Measurements from ENCODE around the gene PURB. TPM values are rescaled to one million over a fixed set of nuclear protein-coding genes. Genes with fewer than 3 reads are reported as not detected.

The PURB gene
- total and polyA plus RNA-seq, 8 donors: 23.5 to 38.7 (median 35.9) TPM

DNA sequence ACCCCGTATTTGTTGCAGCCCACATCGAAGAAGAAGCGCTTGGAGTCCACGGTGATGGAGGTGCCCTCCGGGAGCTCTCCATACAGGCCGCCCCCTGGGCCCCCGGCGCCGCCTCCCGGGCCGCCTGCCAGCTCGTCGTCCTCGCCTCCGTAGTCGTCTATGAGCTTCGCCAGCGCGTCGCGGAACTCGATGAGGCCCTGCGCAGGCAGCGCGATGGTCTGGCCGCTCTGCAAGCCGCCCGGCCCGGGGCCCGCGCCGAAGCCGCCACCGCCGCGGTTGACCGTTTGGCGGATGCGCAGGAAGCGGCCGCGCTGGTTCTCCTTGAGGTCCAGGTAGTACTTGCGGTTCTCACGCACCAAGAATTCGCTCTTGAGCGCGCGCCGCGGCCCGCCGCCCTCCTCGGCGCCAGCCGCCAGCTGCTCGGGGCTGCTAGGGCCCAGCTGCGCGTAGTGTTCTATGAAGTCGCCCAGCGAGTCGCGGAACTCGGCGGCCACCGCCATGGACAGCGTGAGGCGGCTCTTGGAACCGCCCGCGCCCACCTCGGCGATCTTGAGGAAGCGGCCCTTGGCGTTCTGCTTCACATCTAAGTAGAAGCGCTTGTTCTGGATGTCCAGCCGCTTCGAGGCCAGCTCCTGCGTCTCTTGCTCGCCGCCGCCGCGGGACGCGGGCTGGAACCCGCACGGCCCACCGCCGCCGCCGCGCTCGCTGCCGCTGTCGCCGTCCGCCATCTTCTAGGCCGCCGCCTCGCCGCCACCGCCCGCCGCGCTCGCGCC lies 523 bp downstream of the PURB start:
- Histone ChIP-seq H3K27me3 (no peaks in the 10 kb centered on the region), H3K36me3 (no peaks in the 10 kb centered on the region), H3K4me3 (peak overlapping the region; percentile 90 to 96), H3K9me3 (no peaks in the 10 kb centered on the region), H3K27ac (peak overlapping the region; percentile 97 to 99), H3K4me1 (peaks cover 28 to 54% of the 10 kb centered on the region in 2 donors)
- TF ChIP-seq, protein P1, sequence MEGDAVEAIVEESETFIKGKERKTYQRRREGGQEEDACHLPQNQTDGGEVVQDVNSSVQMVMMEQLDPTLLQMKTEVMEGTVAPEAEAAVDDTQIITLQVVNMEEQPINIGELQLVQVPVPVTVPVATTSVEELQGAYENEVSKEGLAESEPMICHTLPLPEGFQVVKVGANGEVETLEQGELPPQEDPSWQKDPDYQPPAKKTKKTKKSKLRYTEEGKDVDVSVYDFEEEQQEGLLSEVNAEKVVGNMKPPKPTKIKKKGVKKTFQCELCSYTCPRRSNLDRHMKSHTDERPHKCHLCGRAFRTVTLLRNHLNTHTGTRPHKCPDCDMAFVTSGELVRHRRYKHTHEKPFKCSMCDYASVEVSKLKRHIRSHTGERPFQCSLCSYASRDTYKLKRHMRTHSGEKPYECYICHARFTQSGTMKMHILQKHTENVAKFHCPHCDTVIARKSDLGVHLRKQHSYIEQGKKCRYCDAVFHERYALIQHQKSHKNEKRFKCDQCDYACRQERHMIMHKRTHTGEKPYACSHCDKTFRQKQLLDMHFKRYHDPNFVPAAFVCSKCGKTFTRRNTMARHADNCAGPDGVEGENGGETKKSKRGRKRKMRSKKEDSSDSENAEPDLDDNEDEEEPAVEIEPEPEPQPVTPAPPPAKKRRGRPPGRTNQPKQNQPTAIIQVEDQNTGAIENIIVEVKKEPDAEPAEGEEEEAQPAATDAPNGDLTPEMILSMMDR (IDR thresholded peaks at IDR 0.05): no peak
- ATAC-seq: peak; percentile 28
- intact Hi-C loops (cut with DNase I): no loop called here
- DNase-seq: peak; percentile 43 to 88 (median 65)

DNA sequence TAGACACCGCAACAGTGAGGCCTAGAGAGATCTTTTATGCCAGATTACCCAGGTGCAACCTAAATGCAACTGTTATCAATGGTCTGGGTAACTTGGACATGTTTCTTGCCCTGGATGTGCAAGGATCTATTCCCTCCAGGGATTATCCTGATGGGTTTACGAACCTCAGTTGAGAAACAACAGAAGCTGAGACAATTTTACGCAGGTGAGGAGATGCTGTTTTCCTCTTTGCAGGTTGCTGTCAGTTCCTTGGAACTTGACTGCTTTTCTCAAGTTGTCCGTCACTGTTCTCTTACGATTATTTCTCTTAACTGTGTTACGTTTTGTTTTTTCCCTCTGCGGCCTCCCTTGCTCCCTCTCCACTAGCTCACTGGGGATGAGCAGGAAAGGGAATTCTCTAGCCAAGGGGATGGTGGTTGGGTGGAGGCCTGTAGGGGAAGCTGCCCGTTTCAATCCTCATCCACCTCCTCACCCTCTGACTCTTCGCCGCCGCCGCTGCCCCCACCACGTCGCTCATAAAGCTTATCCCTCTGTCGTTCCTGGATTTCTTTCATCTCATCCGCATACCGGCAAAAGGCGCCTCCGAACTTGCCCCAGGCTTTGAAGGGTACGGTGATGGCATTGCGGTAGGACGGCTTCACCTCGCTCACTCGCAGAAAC lies 1.2 kb downstream of the PURB start:
- DNase-seq (no peak), ATAC-seq (no peak)
- H3K36me3 ChIP-seq: no peaks in the 10 kb centered on the region
- H3K4me1 ChIP-seq: peaks cover 28 to 61% of the 10 kb centered on the region in 2 donors
- TF ChIP-seq, protein P1 (IDR thresholded peaks at IDR 0.05): no peak
- no peaks in the 10 kb centered on the region for H3K9me3 ChIP-seq
- H3K27ac ChIP-seq: peak overlapping the region; percentile 97 to 99
- H3K27me3 ChIP-seq: no peaks in the 10 kb centered on the region
- H3K4me3 ChIP-seq: peak overlapping the region; percentile 90 to 96
- intact Hi-C loops (cut with DNase I): no loop called here

DNA sequence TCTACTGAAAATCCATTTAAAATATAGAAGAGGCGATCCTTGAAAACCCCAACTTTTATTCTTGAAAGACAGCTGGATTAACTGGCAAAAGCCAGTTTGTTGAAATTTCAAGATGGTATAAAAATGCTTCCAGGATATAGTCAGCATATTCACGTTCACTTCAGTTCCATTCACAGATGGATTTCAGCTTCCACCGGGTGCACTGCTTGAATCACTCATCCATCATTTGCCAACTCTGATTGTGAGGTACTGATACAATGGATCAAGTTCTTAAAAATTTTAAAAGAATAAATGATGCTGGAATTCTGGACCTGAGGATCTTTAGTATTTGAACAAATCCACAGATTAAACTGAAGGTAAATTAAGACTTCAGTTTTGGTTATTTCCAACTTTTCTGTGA lies 2.4 kb downstream of the PURB start:
- ATAC-seq (no peak), DNase-seq (no peak)
- Histone ChIP-seq H3K9me3 (no peaks in the 10 kb centered on the region), H3K27me3 (no peaks in the 10 kb centered on the region), H3K4me3 (peak overlapping the region in 1 of 2 donors; percentile 96), H3K4me1 (peaks cover 28 to 66% of the 10 kb centered on the region in 2 donors), H3K27ac (no peak overlapping the region), H3K36me3 (no peaks in the 10 kb centered on the region)
- intact Hi-C loops (cut with DNase I): no loop called here
- TF ChIP-seq, protein P1 (IDR thresholded peaks at IDR 0.05): no peak

DNA sequence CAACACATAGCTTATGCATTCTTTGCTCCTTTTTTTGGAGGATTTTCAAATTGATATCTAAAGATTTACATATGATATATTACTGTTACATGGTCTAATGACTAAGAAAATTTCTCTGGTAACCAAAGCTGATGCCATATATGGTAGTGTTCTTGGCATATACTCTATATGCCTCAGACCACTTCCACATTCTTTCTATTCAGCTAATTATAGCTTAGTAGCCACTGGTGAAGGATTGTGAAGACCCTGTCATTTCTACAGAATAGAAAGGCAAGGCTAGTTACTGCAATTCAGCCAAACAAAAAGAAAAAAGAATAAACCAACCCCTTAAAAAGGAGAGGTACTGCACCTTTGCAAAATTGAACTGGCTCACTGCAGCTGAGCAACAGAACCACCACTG lies 3.7 kb downstream of the PURB start:
- peaks cover 28 to 66% of the 10 kb centered on the region in 2 donors for H3K4me1 ChIP-seq
- DNase-seq: no peak

More for the DNA sequence above, 3.7 kb downstream of the PURB start:
- intact Hi-C loops (cut with DNase I): no loop called here
- H3K27ac ChIP-seq: peak overlapping the region in 1 of 2 donors; percentile 3
- H3K4me3 ChIP-seq: peak overlapping the region in 1 of 2 donors; percentile 96
- no peaks in the 10 kb centered on the region for H3K27me3 ChIP-seq
- ATAC-seq: no peak
- no peaks in the 10 kb centered on the region for H3K36me3 ChIP-seq
- TF ChIP-seq, protein P1 (IDR thresholded peaks at IDR 0.05): no peak
- no peaks in the 10 kb centered on the region for H3K9me3 ChIP-seq
